Activated T-cell treated with anti-CD3 and anti-CD28 coated beads for 24 hours (primary cell): Measurements from ENCODE around the gene WDTC1.

Experiments used
- DNase-seq: peaks from one replicate; pipeline ENCODE4 v3.0.0-alpha.2; 2020; ENCODE audit warnings: low read depth

WDTC1 gene

DNA sequence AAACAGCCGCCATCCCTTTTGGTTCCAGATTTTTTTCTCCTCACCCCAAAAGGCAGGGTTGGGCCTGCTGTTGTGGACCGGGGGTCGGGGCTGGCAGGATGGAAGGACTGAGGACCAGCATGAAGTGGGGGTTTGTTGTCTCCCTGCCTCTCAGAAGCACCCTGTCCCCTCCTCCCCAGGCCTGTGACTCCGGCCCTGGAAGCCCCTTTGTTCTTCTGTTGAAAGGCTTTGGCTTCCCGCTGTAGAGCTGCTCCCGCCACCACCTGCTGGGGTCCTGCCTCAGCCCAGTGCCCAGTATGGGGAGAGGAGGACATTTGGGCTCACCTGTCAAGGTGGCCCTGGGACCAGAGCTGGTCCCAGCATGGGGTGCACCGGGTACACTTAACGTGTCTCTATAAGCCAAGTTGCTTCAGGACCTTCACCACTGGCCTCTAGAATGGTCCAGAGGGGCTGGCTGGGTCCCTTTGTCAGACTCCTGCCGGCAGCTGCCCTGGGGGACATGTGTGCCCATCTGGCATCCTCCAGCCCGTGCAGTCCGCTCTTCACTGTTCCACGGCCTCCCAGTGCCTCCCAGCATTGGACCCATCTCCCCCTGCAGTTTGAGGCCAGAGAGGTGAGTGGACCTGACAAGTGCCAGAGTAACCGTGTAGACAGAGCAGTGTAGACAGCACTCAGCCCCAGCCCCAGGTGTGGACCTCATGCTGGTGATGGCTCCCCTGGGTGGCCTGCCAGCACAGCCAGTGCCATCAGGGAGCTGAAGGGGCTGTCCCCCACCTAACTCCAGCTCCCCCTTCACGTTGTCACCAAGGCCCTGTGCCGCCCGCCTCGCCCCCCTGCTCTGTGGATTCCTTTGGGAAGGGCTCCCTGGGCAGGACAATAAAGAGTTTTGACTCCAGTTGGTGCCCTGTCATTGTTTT, 101.3 kb downstream of the WDTC1 start:
- DNase-seq: no peak

DNA sequence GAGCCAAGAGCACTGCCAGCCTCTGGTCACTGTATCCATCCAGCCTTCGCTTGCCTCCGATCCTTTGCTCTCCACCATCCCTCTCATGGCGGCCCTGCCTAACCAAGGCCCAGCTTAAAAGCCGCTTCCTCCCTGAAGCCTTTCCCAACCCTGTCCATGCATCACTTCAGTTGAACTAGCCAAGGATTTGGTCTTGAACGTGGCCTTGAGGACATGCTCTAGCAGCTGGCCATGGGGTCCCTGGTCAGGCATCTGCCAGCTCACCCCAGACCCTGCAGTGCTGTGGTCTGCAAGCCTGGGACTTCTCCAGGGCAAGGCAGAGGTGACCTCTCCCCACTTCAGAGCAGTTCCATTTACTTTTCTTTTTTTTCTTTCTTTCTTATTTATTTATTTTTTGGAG, 102.3 kb downstream of the WDTC1 start:
- DNase-seq: no peak

DNA sequence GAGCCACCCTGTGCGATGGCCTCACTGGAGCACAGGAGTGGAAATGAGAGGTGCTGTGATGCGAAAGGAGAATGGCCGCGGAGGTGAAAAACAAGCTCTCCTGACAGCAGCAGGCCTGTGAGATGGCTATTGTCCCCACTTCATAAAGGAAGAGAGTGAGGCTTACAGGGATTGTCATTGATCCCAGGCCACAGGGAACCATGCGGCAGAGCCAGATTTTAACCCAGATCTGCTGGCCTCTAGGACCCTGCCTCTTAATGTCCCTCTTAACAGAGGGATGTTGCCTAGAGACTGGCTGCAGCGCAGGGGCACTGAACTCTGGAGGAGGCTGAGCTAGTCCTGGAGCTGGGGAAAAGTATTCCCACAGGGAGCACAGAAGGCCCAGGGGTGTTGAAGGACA, 104.3 kb downstream of the WDTC1 start:
- no peak for DNase-seq

DNA sequence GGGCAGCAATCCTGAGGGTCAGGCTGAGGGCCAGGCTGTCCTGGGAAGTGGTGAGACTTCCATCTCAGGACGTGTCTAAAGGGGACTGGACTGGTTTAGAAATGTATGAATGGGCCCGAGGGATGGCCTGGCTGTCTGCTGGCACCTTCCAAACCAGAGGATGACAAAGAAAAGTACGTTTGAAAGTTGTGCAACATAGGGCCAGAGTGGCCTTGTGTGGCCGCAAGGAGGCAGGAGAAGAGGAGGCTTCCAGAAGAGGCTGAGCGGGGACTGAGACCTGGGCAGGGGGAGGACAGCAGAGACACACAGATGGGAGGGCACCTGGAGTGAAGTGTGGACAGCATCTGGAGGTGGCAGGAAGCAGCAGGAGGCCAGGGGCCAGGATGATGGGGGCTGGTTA, 104.8 kb downstream of the WDTC1 start:
- no peak for DNase-seq

DNA sequence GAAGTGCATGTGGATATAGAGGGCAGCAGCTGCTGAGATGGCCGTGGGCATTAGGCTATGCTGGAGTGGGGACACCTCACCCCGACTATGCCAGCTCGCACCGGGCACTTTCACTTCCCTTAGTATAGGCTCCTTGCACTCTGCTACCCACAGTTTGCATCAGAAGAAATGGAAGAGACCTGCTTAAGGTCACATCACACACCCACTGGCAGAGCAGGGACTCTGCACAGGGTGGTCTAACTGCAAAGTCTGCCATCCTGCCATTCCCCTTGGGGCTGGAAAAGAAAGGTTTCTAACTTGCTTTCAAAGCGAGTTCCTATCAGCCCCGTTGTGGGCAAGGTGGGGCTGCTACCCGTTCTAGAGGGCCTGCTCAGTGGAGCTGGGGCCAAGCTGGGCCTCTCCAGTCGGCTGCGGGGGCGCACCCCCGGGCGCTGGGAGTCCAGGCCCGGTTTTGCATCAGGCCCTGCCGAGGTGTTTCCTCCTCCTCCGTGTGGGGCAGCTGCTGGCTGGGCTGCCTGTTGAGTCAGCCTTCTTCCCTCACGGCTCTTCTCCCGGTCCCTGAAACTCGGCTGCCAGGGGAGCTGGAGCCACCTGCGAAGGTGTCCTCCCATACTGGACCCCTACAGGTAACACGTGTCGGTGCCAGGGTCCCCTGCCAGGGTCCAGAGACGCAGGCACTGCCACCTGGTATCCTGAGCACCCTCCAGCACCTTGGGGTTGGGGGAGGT, 107.3 kb downstream of the WDTC1 start, which contains the start of gene SYTL1:
TSS of gene SYTL1 (plus strand) at position 498 of the 728 bp plus-strand sequence. CDS start 3,313 bp downstream, outside the sequence.
- no peak for DNase-seq

DNA sequence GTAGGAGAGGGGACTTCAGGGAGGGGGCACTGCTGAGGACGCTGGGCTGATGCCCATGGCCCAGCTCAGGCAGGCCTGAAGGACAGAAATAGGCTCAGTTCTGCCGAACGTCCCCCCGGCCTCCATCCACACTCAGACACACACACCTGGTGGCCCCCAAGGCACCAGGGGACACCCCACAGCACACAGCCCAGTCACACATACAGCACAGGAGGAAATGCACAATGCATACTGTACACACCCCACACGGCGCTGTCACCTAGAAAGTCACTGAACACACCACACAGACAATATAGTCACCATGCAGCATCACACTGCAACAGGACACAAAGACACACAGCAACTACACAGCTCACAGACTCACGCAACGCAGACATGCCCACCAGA, 108.0 kb downstream of the WDTC1 start:
- no peak for DNase-seq

DNA sequence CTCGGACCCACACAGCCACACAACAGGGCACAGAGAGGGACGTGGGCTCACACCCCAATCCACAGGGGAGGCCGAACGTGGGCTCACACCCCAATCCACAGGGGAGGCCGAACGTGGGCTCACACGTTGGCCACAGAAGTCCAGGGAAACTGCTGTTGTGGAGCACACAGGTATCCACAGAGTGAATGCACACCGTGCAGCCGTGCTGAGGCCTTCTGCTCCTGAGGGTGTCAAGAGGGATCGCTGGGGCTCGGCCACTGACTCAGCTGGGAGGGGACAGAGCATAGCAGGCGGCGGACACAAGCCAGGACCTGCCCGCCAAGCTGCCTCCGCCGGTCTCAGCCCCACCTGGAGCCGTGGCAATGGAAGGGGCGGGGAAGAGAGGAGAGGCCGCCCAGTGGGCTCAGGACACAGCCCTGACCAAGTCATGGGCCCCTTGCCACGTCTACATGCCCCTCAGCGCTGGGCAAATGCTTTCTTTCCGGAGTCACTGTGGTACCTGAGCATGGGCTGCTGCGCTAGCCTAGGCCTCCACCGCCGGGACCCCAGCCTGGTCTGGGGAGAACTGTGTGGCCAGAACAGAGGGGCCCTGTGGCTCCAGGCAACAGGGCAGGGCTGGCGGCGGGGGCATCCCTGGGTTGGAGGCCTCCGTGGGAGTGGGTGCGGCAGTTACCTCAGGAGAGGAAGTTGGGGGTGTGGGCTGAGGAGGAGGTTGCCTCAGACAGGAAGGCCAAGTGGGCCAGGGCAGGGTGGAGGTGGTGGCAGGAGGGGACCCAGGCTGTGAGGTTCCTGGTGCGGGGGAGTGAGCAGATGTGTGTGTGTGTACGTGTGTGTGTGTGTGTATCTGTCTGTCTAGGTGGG, 108.6 kb downstream of the WDTC1 start:
- peak; percentile 47 for DNase-seq

DNA sequence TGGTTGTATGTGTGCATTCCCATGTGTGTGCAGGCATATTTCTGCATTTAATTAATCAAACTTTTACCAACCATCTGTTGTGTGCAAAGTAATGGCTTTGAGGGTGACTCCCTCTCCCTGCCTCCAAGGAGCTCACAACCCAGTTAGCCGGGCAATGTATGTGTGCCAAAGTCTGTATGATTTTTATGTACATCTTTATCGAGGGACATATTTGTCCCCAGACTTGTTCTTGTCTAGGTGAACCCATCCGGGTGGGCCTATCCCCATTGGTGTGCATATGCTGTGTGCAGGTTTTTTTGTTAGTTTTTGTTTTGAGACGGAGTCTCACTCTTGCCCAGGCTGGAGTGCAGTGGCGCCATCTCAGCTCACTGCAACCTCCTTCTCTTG, 109.2 kb downstream of the WDTC1 start:
- no peak for DNase-seq

DNA sequence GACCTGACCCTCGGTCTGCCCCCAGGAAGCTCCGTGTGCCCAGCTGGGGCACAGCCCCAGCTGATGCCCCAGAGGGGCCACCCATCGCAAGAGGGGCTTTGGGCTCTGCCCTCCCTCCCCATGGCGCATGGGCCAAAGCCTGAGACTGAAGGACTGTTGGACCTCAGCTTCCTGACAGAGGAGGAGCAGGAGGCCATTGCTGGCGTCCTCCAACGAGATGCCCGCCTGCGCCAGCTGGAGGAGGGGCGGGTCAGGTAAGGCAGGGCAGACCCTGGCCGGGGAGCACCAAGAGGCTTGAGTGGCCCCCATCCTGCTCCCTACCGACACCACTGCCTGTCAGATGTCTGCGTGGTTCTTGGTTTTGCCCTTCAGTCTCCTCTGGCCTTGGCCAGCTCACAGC, 110.8 kb downstream of the WDTC1 start:
- no peak for DNase-seq

DNA sequence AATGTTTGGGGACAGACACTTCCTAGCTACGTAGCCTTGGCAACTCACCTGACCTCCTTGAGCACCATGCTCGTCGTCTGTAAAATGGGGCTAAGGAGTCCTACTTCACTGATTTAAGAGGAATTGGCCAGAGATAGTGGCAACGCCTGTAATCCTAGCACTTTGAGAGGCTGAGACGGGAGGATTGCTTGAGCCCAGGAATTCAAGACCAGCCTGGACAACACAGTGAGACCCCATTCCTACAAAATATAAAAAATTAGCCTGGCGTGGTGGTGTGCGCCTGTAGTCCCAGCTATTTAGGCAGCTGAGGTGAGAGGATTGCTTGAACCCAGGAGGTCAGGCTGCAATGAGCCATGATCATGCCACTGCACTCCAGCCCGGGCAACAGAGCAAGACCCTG, 111.9 kb downstream of the WDTC1 start:
- DNase-seq: no peak

DNA sequence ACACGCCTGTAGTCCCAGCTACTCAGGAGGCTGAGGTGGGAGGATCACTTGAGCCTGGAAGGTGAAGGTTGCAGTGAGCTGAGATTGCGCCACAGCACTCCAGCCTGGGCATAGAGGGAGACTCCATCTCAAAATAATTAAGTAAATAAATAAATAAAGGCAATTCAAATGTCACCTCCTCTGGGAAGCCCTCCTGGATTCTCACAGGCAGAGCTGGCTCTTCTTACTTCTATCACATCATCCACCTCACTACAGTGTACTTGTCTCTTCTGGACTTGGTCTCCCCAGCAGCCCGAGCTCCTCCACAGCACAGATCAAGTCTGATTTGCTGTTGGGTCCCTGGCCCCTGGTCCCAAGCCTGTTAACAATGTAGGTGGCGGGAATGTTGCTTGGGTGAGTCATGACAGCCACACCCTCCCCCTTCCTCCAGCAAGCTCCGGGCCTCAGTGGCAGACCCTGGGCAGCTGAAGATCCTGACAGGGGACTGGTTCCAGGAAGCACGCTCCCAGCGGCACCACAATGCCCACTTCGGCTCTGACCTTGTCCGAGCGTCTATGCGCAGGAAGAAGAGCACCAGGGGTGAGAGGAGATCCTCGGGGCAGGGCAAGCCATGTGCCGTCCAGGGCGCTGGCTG, 112.7 kb downstream of the WDTC1 start:
- DNase-seq: no peak

DNA sequence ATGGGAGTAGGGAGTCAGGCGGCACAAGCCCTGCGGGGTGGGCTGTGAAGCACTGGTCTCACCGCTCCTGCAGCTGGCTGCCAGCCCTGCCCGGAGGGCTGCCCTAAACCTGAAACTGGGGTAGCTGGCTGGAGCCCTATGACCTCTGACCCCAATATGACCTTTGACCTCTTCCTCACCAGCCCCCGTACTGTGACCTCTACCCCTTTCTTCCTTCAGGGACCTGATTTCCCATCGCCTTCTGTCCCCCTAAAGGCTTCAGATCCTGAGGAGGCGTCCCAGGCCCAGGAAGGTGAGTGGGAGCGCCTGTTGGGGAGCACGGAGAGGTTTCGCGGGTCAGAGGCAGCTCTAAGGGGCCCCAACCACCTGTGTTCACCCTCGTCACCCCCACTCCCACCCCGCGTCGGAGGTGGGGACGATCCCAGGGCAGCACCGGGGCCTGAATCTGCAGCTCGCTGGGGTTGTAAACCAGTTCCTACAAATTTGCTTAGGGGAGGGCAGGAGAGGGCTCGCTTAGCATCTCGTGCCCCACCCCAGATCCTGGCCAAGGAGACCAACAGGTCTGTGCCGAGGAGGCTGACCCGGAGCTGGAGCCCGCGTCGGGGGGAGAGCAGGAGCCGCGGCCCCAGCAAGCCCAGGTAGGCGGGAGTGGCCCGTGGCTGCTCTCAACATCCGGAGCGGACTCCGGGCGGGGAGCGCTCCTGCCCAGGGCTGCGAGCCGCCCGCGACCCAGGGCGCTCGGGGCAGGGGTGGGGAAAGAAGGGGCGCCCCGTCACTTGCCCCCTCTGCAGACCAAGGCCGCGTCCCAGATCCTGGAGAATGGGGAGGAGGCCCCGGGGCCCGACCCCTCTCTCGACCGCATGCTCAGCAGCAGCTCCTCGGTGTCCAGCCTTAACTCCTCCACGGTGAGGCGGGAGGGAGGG, 114.7 kb downstream of the WDTC1 start:
- no peak for DNase-seq

DNA sequence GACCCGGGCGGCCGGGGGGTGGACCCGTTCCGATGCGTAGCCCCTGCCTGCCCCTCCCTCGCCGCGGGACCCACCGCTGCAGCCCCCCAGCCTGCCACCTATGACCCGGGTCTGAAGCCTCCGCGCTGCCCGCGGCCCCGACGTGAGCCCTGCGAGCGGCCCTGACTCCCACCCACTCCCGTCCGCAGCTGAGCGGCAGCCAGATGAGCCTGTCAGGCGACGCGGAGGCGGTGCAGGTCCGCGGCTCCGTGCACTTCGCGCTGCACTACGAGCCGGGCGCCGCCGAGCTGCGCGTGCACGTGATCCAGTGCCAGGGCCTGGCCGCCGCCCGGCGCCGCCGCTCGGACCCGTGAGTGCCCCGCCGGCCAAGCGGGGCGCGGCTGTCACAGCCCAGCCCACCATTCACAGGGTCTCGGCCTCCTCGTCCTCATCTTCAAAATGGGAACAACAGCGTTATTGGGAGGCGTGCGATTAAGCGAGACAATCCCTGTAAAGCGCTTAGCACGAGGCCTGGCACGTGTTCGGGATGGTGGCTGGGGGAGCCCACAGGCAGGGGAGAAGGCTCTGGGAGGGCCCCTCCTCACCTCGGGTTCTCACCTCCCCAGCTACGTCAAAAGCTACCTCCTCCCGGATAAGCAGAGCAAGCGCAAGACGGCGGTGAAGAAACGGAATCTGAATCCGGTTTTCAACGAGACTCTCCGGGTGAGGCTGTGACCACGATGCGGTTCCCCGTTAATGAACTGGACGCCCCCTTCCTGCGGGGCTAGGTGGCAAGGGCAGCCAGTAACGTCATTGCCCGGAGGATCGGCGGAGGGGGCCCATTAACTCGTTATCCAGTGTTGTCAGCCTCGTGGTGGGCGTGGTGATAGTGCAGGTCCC, 115.6 kb downstream of the WDTC1 start:
- no peak for DNase-seq

DNA sequence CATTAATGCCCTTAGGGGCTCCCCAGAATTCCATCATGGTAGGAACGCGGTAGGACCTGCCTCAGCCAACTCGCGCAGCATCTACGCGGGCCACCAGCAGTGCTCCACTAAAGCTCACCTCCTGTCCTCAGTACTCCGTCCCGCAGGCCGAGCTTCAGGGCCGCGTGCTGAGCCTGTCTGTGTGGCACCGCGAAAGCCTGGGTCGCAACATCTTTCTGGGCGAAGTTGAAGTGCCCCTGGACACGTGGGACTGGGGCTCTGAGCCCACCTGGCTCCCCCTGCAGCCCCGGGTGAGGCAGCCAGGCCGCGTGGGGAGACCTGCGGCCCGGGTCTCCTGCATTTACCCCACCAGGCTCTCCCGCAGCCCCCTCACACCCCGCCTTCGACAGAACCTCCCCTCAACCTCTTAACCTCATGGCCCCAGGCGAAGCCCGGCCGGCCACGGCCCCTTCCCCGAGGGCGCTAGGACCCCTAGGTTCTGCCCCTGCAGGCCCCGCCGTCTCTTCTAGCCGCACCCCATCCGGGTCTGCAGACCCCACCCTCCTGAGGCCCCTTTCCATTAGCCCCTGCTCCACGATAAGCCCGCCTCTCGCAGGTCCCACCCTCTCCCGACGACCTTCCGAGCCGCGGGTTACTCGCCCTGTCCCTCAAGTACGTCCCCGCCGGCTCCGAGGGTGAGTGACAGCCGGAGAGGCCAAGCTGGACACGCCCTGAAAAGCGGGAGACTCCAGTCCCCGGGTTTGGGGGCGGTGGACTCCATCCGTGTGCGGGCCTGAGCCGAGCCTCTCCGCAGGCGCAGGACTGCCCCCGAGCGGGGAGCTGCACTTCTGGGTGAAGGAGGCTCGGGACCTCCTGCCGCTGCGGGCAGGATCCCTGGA, 116.5 kb downstream of the WDTC1 start:
- DNase-seq: no peak

DNA sequence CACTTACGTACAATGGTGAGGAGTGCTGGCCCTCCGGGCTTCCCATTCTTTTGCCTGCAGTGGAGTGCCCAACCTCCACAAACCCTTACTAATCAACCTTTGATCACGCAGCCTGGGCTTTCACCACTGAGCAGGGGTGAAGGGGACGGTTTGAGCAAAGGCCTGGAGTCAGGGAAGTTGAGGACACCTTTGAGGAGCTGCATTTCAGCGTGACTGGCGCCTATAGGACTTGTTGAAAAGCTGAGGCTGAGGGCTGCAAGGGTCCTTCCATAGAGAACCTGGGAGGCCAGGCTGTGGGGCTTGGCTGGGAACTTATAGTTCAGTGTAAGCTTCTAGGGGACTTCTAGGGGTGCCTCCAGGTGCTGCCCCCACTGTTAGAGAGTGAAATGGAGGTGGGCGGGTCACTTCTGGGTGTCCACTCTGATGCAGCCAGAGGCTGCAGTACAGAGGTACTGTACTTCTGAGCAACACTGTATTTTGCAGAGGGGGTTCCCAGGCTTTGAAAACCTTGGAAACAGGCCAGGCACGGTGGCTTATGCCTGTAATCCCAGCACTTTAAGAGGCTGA, 117.2 kb downstream of the WDTC1 start:
- no peak for DNase-seq

DNA sequence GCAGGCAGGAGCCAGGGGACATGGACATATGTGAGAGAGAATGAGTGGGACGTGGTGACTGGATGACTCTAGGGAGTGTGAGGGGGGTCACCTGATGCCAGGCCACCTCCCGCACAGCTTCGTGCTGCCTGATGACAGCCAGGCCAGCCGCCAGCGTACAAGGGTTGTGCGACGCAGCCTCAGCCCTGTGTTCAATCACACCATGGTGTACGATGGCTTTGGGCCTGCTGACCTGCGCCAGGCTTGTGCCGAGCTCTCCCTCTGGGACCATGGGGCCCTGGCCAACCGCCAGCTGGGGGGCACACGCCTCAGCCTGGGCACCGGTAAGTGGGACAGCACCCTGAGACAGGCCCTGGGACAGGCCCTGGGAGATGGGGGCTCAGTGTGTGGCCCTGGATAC, 118.7 kb downstream of the WDTC1 start:
- DNase-seq: no peak

DNA sequence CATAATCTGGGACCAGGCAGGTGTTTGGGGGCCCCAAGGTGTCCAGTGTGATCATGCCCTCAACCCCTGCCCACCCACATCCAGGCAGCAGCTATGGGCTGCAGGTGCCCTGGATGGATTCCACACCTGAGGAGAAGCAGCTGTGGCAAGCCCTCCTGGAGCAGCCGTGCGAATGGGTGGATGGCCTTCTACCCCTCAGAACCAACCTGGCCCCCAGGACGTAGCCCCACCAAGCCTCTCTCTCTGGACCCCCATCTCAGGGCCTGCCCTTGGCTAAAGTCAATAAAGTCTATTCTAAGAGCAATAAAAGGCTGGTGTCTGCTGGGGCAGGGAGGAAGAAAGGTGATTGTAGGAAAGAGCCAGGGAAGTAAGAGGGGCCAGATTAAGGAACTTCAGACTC, 119.2 kb downstream of the WDTC1 start:
- DNase-seq: no peak

DNA sequence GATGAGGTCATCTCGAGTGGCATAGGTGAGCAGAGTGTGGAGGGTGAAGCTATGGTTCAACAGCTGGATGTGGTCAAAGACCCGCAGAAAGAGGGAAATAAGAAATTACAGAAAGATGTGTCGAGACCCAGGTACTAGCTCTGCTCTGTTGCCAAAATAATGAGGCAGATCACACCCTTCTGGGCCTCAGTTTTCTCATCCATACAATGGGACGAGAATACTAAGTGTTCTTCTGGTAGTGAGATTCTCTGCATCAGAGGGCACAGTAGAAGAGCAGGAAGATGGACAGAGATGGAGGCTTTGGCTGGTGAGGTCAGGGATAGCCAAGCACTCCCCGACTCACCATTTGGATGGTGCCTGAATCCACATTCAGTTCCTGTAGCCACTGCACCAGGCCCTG, 121.3 kb downstream of the WDTC1 start:
- DNase-seq: no peak

DNA sequence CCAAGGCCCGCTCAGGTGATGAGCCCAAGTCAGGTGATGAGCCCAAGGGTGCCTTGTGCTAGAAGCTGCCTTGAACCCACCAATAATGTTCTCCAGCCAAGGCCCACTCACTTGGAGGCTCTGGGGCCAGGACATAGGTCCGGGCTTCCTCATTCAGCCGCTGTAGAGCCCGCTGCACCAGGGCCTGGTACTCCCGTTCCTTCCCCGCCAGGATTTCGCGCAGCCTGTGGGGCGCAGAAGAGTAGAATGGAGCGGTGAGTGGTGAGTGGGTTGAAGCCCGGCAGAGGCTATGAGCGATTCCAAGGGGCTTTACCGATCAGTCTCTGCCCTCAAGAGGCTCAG, 121.8 kb downstream of the WDTC1 start:
- no peak for DNase-seq
